CD14-positive monocyte (primary cell): Measurements from ENCODE around the gene FNIP1. TPM values are rescaled to one million over a fixed set of nuclear protein-coding genes. Genes with fewer than 3 reads are reported as not detected.

Source experiments
- DNase-seq, 3 donors: peaks; one replicate each; pipeline ENCODE4 v3.0.0-alpha.2; 2011 to 2022
- H2AFZ ChIP-seq: 2 replicates; pipeline ENCODE4 v1.6.0; 2012; ENCODE audit warnings: mild to moderate bottlenecking, low read depth, low read length, inconsistent platforms; ENCODE audit not compliant: insufficient read depth, poor library complexity, severe bottlenecking
- H3K27ac ChIP-seq, 2 donors: 1 replicate in 1 of 2; 2 replicates in 1 of 2; pipeline ENCODE4 v1.5.1; 2012 to 2013; ENCODE audit warnings: low read length in 2 of 2, control low read depth in 1 of 2, inconsistent platforms in 1 of 2, low read depth in 1 of 2, mild to moderate bottlenecking in 1 of 2
- H3K27me3 ChIP-seq, 2 donors: one replicate each; pipeline versions ENCODE4 v1.6.0 to v1.6.1; 2011 to 2013; ENCODE audit warnings: low read length in 2 of 2; ENCODE audit not compliant: control insufficient read depth in 2 of 2, insufficient read depth in 2 of 2
- H3K36me3 ChIP-seq, 2 donors: replicated peaks in 1 of 2; 1 replicate in 1 of 2; 2 replicates in 1 of 2; pipeline versions ENCODE4 v1.5.1 to v1.6.1; 2012 to 2013; ENCODE audit warnings: low read length in 2 of 2, control low read depth in 1 of 2, inconsistent platforms in 1 of 2, mild to moderate bottlenecking in 1 of 2; ENCODE audit not compliant: insufficient read depth in 2 of 2, control insufficient read depth in 1 of 2
- H3K4me1 ChIP-seq, 2 donors: 1 replicate in 1 of 2; 2 replicates in 1 of 2; pipeline versions ENCODE4 v1.5.1 to v1.6.1; 2012 to 2013; ENCODE audit warnings: low read length in 2 of 2, control low read depth in 1 of 2, inconsistent platforms in 1 of 2, mild to moderate bottlenecking in 1 of 2, moderate library complexity in 1 of 2; ENCODE audit not compliant: insufficient read depth in 2 of 2, control insufficient read depth in 1 of 2
- H3K4me2 ChIP-seq: replicated peaks from 2 replicates; pipeline ENCODE3; 2012; ENCODE audit warnings: low read length, moderate library complexity, mild to moderate bottlenecking; ENCODE audit not compliant: poor library complexity, severe bottlenecking; ENCODE audit errors: extremely low read depth
- H3K4me3 ChIP-seq, 3 experiments: fragments of 200-600 bp in 1 of 3; sonication (generic) in 1 of 3; replicated peaks in 1 of 3; 1 replicate in 2 of 3; 2 replicates in 1 of 3; pipeline ENCODE4 v1.5.1; 2011 to 2013; ENCODE audit warnings: low read length in 3 of 3, mild to moderate bottlenecking in 3 of 3, control low read depth in 2 of 3, low read depth in 2 of 3, inconsistent platforms in 1 of 3, moderate library complexity in 1 of 3
- H3K79me2 ChIP-seq: 2 replicates; pipeline ENCODE4 v1.6.0; 2012; ENCODE audit warnings: mild to moderate bottlenecking, control low read depth, inconsistent platforms, low read length, moderate library complexity; ENCODE audit not compliant: insufficient read depth
- H3K9ac ChIP-seq: 2 replicates; pipeline ENCODE4 v1.6.0; 2017; ENCODE audit warnings: low read length, mild to moderate bottlenecking; ENCODE audit not compliant: insufficient read depth, poor library complexity, severe bottlenecking
- H3K9me3 ChIP-seq, 2 donors: replicated peaks in 1 of 2; 1 replicate in 1 of 2; 2 replicates in 1 of 2; pipeline versions ENCODE4 v1.5.1 to v1.6.1; 2012 to 2013; ENCODE audit warnings: low read length in 2 of 2, control low read depth in 1 of 2; ENCODE audit not compliant: control insufficient read depth in 1 of 2, insufficient read depth in 1 of 2
- H4K20me1 ChIP-seq: 2 replicates; pipeline ENCODE4 v1.6.0; 2012; ENCODE audit warnings: mild to moderate bottlenecking, low read length, control low read depth, moderate library complexity; ENCODE audit not compliant: insufficient read depth
- H3K27ac Mint-ChIP-seq, 7 donors: one replicate each; pipeline ENCODE4 v1.8.0; 2020; ENCODE audit warnings: mild to moderate bottlenecking in 7 of 7, mixed read lengths in 7 of 7, moderate library complexity in 6 of 7, inconsistent platforms in 2 of 7
- H3K27me3 Mint-ChIP-seq, 3 donors: one replicate each; pipeline ENCODE4 v1.8.0; 2021 to 2022; ENCODE audit warnings: low read depth in 3 of 3, mild to moderate bottlenecking in 3 of 3, mixed read lengths in 3 of 3, moderate library complexity in 3 of 3, inconsistent platforms in 1 of 3
- H3K36me3 Mint-ChIP-seq, 2 donors: one replicate each; pipeline ENCODE4 v1.8.0; 2020; ENCODE audit warnings: mixed read lengths in 2 of 2, inconsistent platforms in 1 of 2, mild to moderate bottlenecking in 1 of 2
- H3K4me1 Mint-ChIP-seq: one replicate; pipeline ENCODE4 v1.8.0; 2020; ENCODE audit warnings: mild to moderate bottlenecking, mixed read lengths
- H3K4me3 Mint-ChIP-seq, 2 donors: one replicate each; pipeline ENCODE4 v1.8.0; 2020; ENCODE audit warnings: mild to moderate bottlenecking in 2 of 2, mixed read lengths in 2 of 2, moderate library complexity in 1 of 2
- H3K9me3 Mint-ChIP-seq, 7 donors: one replicate each; pipeline ENCODE4 v1.8.0; 2020 to 2022; ENCODE audit warnings: mixed read lengths in 7 of 7, mild to moderate bottlenecking in 6 of 7, moderate library complexity in 6 of 7, inconsistent platforms in 2 of 7
- WGBS: methylation state at CpG from one replicate; pipeline ENCODE4 v1.1.5; 2013; ENCODE audit warnings: missing lambda C conversion rate; ENCODE audit not compliant: insufficient coverage; 5-methylcytosine and 5-hydroxymethylcytosine counted together
- intact Hi-C, 2 donors: fragments of 100-400 bp; cut with micrococcal nuclease; formaldehyde crosslinking; loops; one replicate each; pipeline versions ENCODE4 v1.15.0 to v1.15.1; 2023
- polyA plus RNA-seq, 3 donors: library from polyadenylated mRNA; depleted of rRNA in 1 of 3; unstranded in 2 of 3; stranded (reverse) in 1 of 3; fragments of 300-500 nt in 2 of 3; fragments of >200 nt in 1 of 3; fragmentation: Illumina TruSeq in 2 of 3; gene quantifications; 1 replicate in 2 of 3; 2 replicates in 1 of 3; pipeline ENCODE4 v1.2.3, GENCODE V29; 2012 to 2021
- TF ChIP-seq, protein P1 (sequence below): fragments of 200-600 bp; IDR thresholded peaks from one replicate; pipeline ENCODE4 v1.8.0; 2022; ENCODE audit warnings: antibody characterized with exemption, mild to moderate bottlenecking

FNIP1 gene
- polyA plus RNA-seq, 3 donors = 13.6 to 17.3 (median 16.3) TPM

- peak overlapping the region; percentile 82 for H2AFZ ChIP-seq
Observed at GRCh38 chr5:131633830-131634229, 163.0 kb downstream of the FNIP1 start.

DNA sequence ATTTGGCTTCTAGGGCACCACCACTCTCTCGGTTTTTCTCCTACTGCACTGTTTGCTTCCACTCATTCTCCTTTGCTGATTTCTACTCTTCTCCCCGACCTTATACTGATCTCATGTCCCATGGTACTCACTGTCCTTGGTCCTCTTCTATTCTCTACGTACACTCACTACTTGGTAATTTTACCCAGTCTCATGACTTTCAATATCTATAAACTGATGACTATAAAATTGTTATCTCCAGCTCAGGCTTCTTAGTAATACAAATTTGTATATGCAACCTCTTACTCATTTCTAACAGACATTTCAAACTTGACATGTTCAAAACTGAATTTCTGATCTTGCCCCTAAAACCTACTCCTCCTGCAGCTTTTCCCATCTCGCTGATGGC lies 165.9 kb downstream of the FNIP1 start:
- no peak overlapping the region for H2AFZ ChIP-seq
- TF ChIP-seq, protein P1, sequence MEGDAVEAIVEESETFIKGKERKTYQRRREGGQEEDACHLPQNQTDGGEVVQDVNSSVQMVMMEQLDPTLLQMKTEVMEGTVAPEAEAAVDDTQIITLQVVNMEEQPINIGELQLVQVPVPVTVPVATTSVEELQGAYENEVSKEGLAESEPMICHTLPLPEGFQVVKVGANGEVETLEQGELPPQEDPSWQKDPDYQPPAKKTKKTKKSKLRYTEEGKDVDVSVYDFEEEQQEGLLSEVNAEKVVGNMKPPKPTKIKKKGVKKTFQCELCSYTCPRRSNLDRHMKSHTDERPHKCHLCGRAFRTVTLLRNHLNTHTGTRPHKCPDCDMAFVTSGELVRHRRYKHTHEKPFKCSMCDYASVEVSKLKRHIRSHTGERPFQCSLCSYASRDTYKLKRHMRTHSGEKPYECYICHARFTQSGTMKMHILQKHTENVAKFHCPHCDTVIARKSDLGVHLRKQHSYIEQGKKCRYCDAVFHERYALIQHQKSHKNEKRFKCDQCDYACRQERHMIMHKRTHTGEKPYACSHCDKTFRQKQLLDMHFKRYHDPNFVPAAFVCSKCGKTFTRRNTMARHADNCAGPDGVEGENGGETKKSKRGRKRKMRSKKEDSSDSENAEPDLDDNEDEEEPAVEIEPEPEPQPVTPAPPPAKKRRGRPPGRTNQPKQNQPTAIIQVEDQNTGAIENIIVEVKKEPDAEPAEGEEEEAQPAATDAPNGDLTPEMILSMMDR = no peak
- no peak overlapping the region for H3K9ac ChIP-seq
- H3K4me1 ChIP-seq = peaks cover 14 to 32% of the 10 kb centered on the region in 2 donors
- no peaks in the 10 kb centered on the region for H3K9me3 ChIP-seq
- H3K4me2 ChIP-seq = no peak overlapping the region
- peak overlapping the region in 1 of 2 donors; percentile 3 for H3K27ac ChIP-seq
- H3K27me3 ChIP-seq = no peaks in the 10 kb centered on the region
- H3K36me3 Mint-ChIP-seq = peaks cover 8 to 9% of the 10 kb centered on the region in 2 donors
- DNase-seq = no peak
- peaks cover 15% of the 10 kb centered on the region for H4K20me1 ChIP-seq
- H3K4me3 Mint-ChIP-seq = no peak overlapping the region
- no peak overlapping the region for H3K4me3 ChIP-seq
- H3K9me3 Mint-ChIP-seq = no peaks in the 10 kb centered on the region
- 90% methylated on average over 3 of the region's 4 CpGs for WGBS
- peaks cover 87% of the 10 kb centered on the region for H3K79me2 ChIP-seq
- H3K4me1 Mint-ChIP-seq = peaks cover 14% of the 10 kb centered on the region
- no peak overlapping the region for H3K27ac Mint-ChIP-seq
- peaks cover 0 to 1% (median 0%) of the 10 kb centered on the region in 3 donors for H3K27me3 Mint-ChIP-seq
- intact Hi-C loops = no loop called here
- H3K36me3 ChIP-seq = no peaks in the 10 kb centered on the region

More at GRCh38 chr5:131633830-131634229, 163.0 kb downstream of the FNIP1 start:
- Histone ChIP-seq H3K4me3 (peak overlapping the region; percentile 60 to 85 (median 73)), H3K9me3 (no peaks in the 10 kb centered on the region), H3K27ac (peak overlapping the region in 1 of 2 donors; percentile 99), H4K20me1 (peaks cover 5% of the 10 kb centered on the region), H3K9ac (peak overlapping the region; percentile 97), H3K4me2 (peak overlapping the region; percentile 74), H3K27me3 (no peaks in the 10 kb centered on the region), H3K4me1 (peaks cover 22 to 43% of the 10 kb centered on the region in 2 donors), H3K36me3 (no peaks in the 10 kb centered on the region), H3K79me2 (peaks cover 59% of the 10 kb centered on the region)
- H3K27me3 Mint-ChIP-seq = no peaks in the 10 kb centered on the region
- peak overlapping the region; percentile 91 to 97 for H3K4me3 Mint-ChIP-seq
- TF ChIP-seq, protein P1 = no peak
- intact Hi-C loops = loop anchor here in 1 of 2 donors (2.0 kb wide), 1 partner anchor 163 kb away; the partner anchor contains the start of gene FNIP1
- H3K27ac Mint-ChIP-seq = peak overlapping the region; percentile 99 to 100 (median 99)
- H3K4me1 Mint-ChIP-seq = peaks cover 21% of the 10 kb centered on the region
- DNase-seq = no peak
- H3K9me3 Mint-ChIP-seq = no peaks in the 10 kb centered on the region
- peaks cover 4 to 6% of the 10 kb centered on the region in 2 donors for H3K36me3 Mint-ChIP-seq
- WGBS = no CpG with 5 or more reads among the region's 5 CpGs
